A549 (cell line): ENCODE data around the gene CD3E. TPM values are rescaled to one million over a fixed set of nuclear protein-coding genes. Genes with fewer than 3 reads are reported as not detected.

Experiments
- ATAC-seq, 2 experiments: fragments of 200-7000 bp in 1 of 2; fragments of >200 bp in 1 of 2; cut with Nextera tagmentation in 1 of 2; cut with Tn5 transposase in 1 of 2; 3 replicates each; pipeline versions ENCODE4 v1.8.0 to v1.9.1; 2018 to 2020; ENCODE audit warnings: mild to moderate bottlenecking in 1 of 2, moderate library complexity in 1 of 2
- CTCF ChIA-PET: fragments of 300-600 bp; sonication (Branson Sonifier 250); formaldehyde crosslinking; extraction: SDS; loops from one replicate; lab custom pipeline; 2021; ENCODE audit warnings: antibody characterized with exemption, inconsistent platforms; lab: Yijun Ruan, JAX
- POLR2A ChIA-PET: fragments of 350-600 bp; formaldehyde crosslinking; extraction: SDS; loops from one replicate; lab custom pipeline; 2021; ENCODE audit warnings: antibody characterized with exemption, inconsistent platforms; lab: Yijun Ruan, JAX
- DNase-seq, 2 experiments: peaks; one replicate each; pipeline versions ENCODE4 v3.0.0 to v3.0.0-alpha.2; 2011 to 2016; ENCODE audit warnings: low read depth in 1 of 2, low spot score in 1 of 2
- FAIRE-seq: peaks from 2 replicates; lab custom pipeline; 2011; peaks lifted over from hg19 to GRCh38; lab: Jason Lieb, UNC
- H3K27ac ChIP-seq, 2 experiments: fragments of >200 bp; sonication (Bioruptor Twin); formaldehyde crosslinking; 3 replicates each; pipeline ENCODE4 v1.5.1; 2016 to 2017
- H3K4me1 ChIP-seq: fragments of >200 bp; sonication (Bioruptor Twin); formaldehyde crosslinking; 3 replicates; pipeline ENCODE4 v1.6.1; 2016
- H3K4me2 ChIP-seq: fragments of >200 bp; sonication (Bioruptor Twin); formaldehyde crosslinking; 3 replicates; pipeline ENCODE4 v1.6.1; 2016
- H3K4me3 ChIP-seq: fragments of >200 bp; sonication (Bioruptor Twin); formaldehyde crosslinking; 3 replicates; pipeline ENCODE4 v1.5.1; 2016
- H3K9me3 ChIP-seq: fragments of >200 bp; sonication (Bioruptor Twin); formaldehyde crosslinking; 3 replicates; pipeline ENCODE4 v1.6.1; 2016
- BHLHE40 ChIP-seq: IDR thresholded peaks from 2 replicates; pipeline ENCODE4 v1.6.1; 2012; ENCODE audit warnings: low read depth, low read length, inconsistent platforms
- CBX2 ChIP-seq: fragments of 200-600 bp; sonication (generic); IDR thresholded peaks from 2 replicates; pipeline ENCODE4 v1.6.1; 2016; ENCODE audit warnings: low read depth, mild to moderate bottlenecking, borderline replicate concordance
- CBX8 ChIP-seq: fragments of 200-600 bp; sonication (generic); IDR thresholded peaks from 2 replicates; pipeline ENCODE4 v1.6.1; 2016
- CEBPB ChIP-seq, 2 experiments: fragments of >200 bp in 1 of 2; sonication (Bioruptor Twin) in 1 of 2; formaldehyde crosslinking in 1 of 2; IDR thresholded peaks; 2 replicates each; pipeline ENCODE4 v1.6.1; 2012 to 2016
- CHD2 ChIP-seq: fragments of 150-350 bp; IDR thresholded peaks from 2 replicates; pipeline ENCODE4 v1.6.1; 2014; ENCODE audit warnings: low read length; ENCODE audit not compliant: partially characterized antibody
- EHF ChIP-seq: fragments of 250-450 bp; sonication (Bioruptor Pico); IDR thresholded peaks from 2 replicates; pipeline ENCODE4 v1.5.0; 2020; ENCODE audit warnings: mild to moderate bottlenecking
- FOSB ChIP-seq: fragments of 250-450 bp; sonication (Bioruptor Pico); IDR thresholded peaks from 2 replicates; pipeline ENCODE4 v1.5.0; 2020; ENCODE audit warnings: mild to moderate bottlenecking, moderate library complexity
- FOSL2 ChIP-seq, 2 experiments: fragments of 450-650 bp in 1 of 2; fragments of >200 bp in 1 of 2; sonication (Bioruptor Twin) in 1 of 2; formaldehyde crosslinking; IDR thresholded peaks; 2 replicates each; pipeline versions ENCODE4 v1.5.0 to v1.6.1; 2016 to 2020; ENCODE audit warnings: mild to moderate bottlenecking in 1 of 2, moderate library complexity in 1 of 2
- FOXS1 ChIP-seq: fragments of 250-450 bp; sonication (Bioruptor Pico); IDR thresholded peaks from 2 replicates; pipeline ENCODE4 v1.5.0; 2020; ENCODE audit warnings: mild to moderate bottlenecking, moderate library complexity
- HOXA7 ChIP-seq: fragments of 250-450 bp; sonication (Bioruptor Pico); IDR thresholded peaks from 2 replicates; pipeline ENCODE4 v1.5.0; 2020; ENCODE audit warnings: mild to moderate bottlenecking, moderate library complexity
- HOXB13 ChIP-seq: fragments of 250-450 bp; sonication (Bioruptor Pico); IDR thresholded peaks from 2 replicates; pipeline ENCODE4 v1.5.0; 2020; ENCODE audit warnings: low read depth, mild to moderate bottlenecking, moderate library complexity
- KDM1A ChIP-seq: fragments of 200-600 bp; sonication (generic); IDR thresholded peaks from 2 replicates; pipeline ENCODE4 v1.6.1; 2016; ENCODE audit warnings: low read depth, mild to moderate bottlenecking
- POLR2A ChIP-seq: IDR thresholded peaks from 2 replicates; pipeline ENCODE4 v1.6.1; 2012; ENCODE audit warnings: mild to moderate bottlenecking, low read length
- POLR2AphosphoS2 ChIP-seq: conservative IDR thresholded peaks from 2 replicates; pipeline ENCODE4 v1.6.1; 2012; ENCODE audit warnings: low read length, improper control_type of control experiment, inconsistent platforms
- RAD21 ChIP-seq, 2 experiments: fragments of >200 bp in 1 of 2; sonication (Bioruptor Twin) in 1 of 2; formaldehyde crosslinking in 1 of 2; IDR thresholded peaks in 1 of 2; conservative IDR thresholded peaks in 1 of 2; 2 replicates in 1 of 2; 3 replicates in 1 of 2; pipeline ENCODE4 v1.6.1; 2012 to 2018; ENCODE audit warnings: inconsistent platforms in 1 of 2
- SMC3 ChIP-seq: fragments of >200 bp; sonication (Bioruptor Twin); formaldehyde crosslinking; IDR thresholded peaks from 3 replicates; pipeline ENCODE4 v1.6.1; 2018; ENCODE audit warnings: inconsistent platforms
- ZC3H11A ChIP-seq: fragments of 450-650 bp; IDR thresholded peaks from 2 replicates; pipeline ENCODE4 v1.6.1; 2014; ENCODE audit warnings: antibody characterized with exemption, mild to moderate bottlenecking
- ZNF302 ChIP-seq: fragments of 250-450 bp; sonication (Bioruptor Pico); IDR thresholded peaks from 2 replicates; pipeline ENCODE4 v1.9.0; 2021; ENCODE audit warnings: inconsistent platforms, mild to moderate bottlenecking, moderate library complexity
- WGBS: methylation state at CpG from one replicate; pipeline ENCODE4 v1.1.6; 2017; ENCODE audit errors: missing lambda C conversion rate; 5-methylcytosine and 5-hydroxymethylcytosine counted together
- polyA plus RNA-seq, 4 experiments: library from polyadenylated mRNA; depleted of rRNA in 3 of 4; stranded (reverse); fragments of >200 nt; fragmentation: RNase III in 1 of 4; extraction: RNeasy Plus Mini Kit Qiagen cat#74134 plus additional on column Dnase treatment in 1 of 4; gene quantifications; 2 replicates in 3 of 4; 3 replicates in 1 of 4; pipeline ENCODE4 v1.2.3, GENCODE V29; 2011 to 2017
- TF ChIP-seq, protein P1 (sequence below): IDR thresholded peaks from 2 replicates; pipeline ENCODE4 v1.6.1; 2012
- TF ChIP-seq, protein P2 (sequence below): fragments of >200 bp; sonication (Bioruptor Twin); formaldehyde crosslinking; IDR thresholded peaks from 3 replicates; pipeline ENCODE4 v1.5.1; 2016
- TF ChIP-seq, protein P3 (sequence below): fragments of 250-450 bp; sonication (Bioruptor Pico); IDR thresholded peaks from 2 replicates; pipeline ENCODE4 v1.5.0; 2021; ENCODE audit warnings: mild to moderate bottlenecking, moderate library complexity, borderline replicate concordance
- TF ChIP-seq, protein P4 (sequence below): fragments of >200 bp; sonication (Bioruptor Twin); formaldehyde crosslinking; IDR thresholded peaks from 3 replicates; pipeline ENCODE4 v1.6.1; 2016
- TF ChIP-seq, protein P5 (sequence below): IDR thresholded peaks from 2 replicates; pipeline ENCODE4 v1.6.1; 2012

CD3E gene
- polyA plus RNA-seq, 2 of the 4 experiments (the other 2 are of a cell fraction): not detected

DNA sequence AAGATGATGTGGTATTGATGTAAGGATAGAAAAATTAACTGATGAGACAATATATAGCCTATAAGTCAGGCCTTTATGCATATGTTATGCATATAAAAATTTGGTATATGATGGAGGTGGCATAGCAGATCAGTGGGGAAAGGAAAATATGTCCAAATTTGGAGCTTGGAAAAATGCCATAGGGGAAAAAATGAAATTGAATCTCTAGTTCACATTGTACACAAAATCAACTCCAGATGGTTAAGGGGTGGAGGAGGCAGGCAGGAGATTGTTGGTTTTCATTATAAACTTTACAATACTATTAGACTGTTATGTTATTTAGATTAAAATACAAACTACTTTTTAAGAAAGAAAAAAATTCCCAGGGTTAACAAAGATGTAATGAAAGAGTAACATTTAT lies 15.1 kb upstream of the CD3E start:
- FAIRE-seq (no peak), DNase-seq (no peak), ATAC-seq (no peak)
- no peak overlapping the region for H3K4me3 ChIP-seq
- H3K9me3 ChIP-seq: no peaks in the 10 kb centered on the region; the same call in 2 of the 3 replicates
- H3K4me2 ChIP-seq: no peak overlapping the region
- no peak overlapping the region for H3K27ac ChIP-seq
- TF ChIP-seq, protein P1, sequence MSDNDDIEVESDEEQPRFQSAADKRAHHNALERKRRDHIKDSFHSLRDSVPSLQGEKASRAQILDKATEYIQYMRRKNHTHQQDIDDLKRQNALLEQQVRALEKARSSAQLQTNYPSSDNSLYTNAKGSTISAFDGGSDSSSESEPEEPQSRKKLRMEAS: no peak
- TF ChIP-seq FOSB (CRISPR knock-in tag): no peak
- 0 out of 3 replicates have a peak, but pooled peaks cover 4% of the 10 kb centered on the region for H3K4me1 ChIP-seq
- ChIA-PET CTCF (interaction anchor here (1.2 kb wide), 1 partner anchor 91 kb away, joined by 5 read pairs; no protein-coding TSS in a partner anchor), POLR2A (no interaction called here)

DNA sequence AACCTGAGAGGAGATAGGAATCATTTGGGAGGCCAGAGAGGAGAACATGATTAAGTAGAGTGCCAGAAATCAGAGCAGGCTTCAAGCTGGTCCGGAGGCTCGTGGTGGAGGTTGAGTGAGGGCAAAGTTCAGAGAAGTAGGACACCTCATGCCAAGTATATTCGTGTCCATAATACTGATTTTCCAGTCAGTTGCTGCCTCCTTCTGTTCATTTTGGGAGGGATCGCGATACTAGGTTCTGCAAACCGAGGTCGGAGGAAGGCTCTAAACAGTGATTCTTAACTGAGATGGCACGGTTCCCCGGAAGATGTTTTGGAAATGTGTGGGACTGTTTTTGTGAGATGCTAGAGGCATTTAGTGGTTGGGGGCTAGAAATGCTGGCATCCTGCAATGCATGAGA lies 13.6 kb upstream of the CD3E start:
- Histone ChIP-seq H3K27ac (no peak overlapping the region), H3K4me2 (peak overlapping the region; percentile 25), H3K4me3 (no peak overlapping the region), H3K9me3 (no peaks in the 10 kb centered on the region; the same call in 2 of the 3 replicates), H3K4me1 (0 out of 3 replicates have a peak, but pooled peaks cover 4% of the 10 kb centered on the region)
- DNase-seq (peak; percentile 18 to 32), ATAC-seq (peak; percentile 66 to 70; a peak in 4 of 6 replicates), FAIRE-seq (no peak)
- CTCF ChIA-PET: interaction anchor here (0.8 to 1.4 kb wide), 4 partner anchors 93 to 756 kb away, joined by 3 to 4 read pairs (median 3); no protein-coding TSS in a partner anchor
- WGBS: 6% methylated on average over 9 of the region's 9 CpGs
- no peak for TF ChIP-seq FOXS1 (CRISPR knock-in tag)
- no peak for TF ChIP-seq CEBPB (IDR thresholded peaks at IDR 0.05)
- TF ChIP-seq, protein P2, sequence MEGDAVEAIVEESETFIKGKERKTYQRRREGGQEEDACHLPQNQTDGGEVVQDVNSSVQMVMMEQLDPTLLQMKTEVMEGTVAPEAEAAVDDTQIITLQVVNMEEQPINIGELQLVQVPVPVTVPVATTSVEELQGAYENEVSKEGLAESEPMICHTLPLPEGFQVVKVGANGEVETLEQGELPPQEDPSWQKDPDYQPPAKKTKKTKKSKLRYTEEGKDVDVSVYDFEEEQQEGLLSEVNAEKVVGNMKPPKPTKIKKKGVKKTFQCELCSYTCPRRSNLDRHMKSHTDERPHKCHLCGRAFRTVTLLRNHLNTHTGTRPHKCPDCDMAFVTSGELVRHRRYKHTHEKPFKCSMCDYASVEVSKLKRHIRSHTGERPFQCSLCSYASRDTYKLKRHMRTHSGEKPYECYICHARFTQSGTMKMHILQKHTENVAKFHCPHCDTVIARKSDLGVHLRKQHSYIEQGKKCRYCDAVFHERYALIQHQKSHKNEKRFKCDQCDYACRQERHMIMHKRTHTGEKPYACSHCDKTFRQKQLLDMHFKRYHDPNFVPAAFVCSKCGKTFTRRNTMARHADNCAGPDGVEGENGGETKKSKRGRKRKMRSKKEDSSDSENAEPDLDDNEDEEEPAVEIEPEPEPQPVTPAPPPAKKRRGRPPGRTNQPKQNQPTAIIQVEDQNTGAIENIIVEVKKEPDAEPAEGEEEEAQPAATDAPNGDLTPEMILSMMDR: peak; percentile 36
- no peak for TF ChIP-seq KDM1A
- TF ChIP-seq SMC3: peak; percentile 44; the same call in 2 of the 3 replicates
- no peak for TF ChIP-seq FOSL2 (IDR thresholded peaks at IDR 0.05)
- no peak for TF ChIP-seq FOSL2 (CRISPR knock-in tag; IDR thresholded peaks at IDR 0.05)
- peak; percentile 51; a peak in 4 of 5 replicates for TF ChIP-seq RAD21 (conservative IDR thresholded peaks at IDR 0.05 in 1 of 2, IDR thresholded peaks at IDR 0.05 in 1 of 2)
- TF ChIP-seq, all 56 proteins: peak for 3
- POLR2A ChIA-PET: no interaction called here

DNA sequence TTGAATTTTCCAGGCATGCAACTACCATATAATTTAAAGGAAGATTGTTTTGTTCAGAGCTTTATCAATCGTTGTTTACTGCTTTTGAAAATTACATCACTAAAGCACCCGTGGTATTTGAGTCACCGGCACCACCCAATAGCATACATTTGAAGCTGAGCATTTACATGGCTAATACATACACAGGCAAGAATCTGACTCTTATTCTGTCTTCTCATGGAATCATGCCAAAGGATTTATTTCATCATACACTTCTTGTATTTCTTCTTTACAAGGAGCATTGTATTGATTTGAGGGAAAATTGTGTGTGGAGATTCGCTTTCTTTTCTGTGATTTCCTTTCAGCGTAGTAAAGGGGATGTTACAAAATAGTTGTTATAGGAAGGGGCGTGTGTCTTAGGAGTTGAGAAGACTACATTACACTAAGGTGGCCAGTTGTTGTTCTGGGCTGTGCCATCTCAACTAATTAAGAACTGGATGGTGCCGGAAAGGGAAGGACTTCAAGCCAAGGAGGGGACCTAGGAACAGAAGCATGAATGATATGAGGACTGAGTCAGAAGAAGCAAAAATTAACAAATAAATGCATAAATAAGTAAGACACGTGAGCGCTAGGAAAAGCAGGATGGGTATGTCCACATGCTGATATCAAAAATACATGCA lies 12.9 kb upstream of the CD3E start:
- Histone ChIP-seq H3K27ac (no peak overlapping the region), H3K4me1 (0 out of 3 replicates have a peak, but pooled peaks cover 4% of the 10 kb centered on the region), H3K9me3 (no peaks in the 10 kb centered on the region; the same call in 2 of the 3 replicates), H3K4me3 (no peak overlapping the region), H3K4me2 (peak overlapping the region; percentile 25)
- POLR2A ChIA-PET: no interaction called here
- no peak for DNase-seq
- ATAC-seq: no peak
- TF ChIP-seq CBX2 (no peak), ZC3H11A (no peak), KDM1A (no peak), POLR2A (no peak), POLR2AphosphoS2 (no peak), HOXA7 (no peak), CHD2 (no peak), EHF (CRISPR knock-in tag) (no peak), CBX8 (no peak), ZNF302 (CRISPR knock-in tag) (no peak), HOXB13 (CRISPR knock-in tag) (no peak), BHLHE40 (no peak), CEBPB (IDR thresholded peaks at IDR 0.05) (no peak)
- TF ChIP-seq, protein P3, sequence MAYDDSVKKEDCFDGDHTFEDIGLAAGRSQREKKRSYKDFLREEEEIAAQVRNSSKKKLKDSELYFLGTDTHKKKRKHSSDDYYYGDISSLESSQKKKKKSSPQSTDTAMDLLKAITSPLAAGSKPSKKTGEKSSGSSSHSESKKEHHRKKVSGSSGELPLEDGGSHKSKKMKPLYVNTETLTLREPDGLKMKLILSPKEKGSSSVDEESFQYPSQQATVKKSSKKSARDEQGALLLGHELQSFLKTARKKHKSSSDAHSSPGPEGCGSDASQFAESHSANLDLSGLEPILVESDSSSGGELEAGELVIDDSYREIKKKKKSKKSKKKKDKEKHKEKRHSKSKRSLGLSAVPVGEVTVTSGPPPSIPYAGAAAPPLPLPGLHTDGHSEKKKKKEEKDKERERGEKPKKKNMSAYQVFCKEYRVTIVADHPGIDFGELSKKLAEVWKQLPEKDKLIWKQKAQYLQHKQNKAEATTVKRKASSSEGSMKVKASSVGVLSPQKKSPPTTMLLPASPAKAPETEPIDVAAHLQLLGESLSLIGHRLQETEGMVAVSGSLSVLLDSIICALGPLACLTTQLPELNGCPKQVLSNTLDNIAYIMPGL (CRISPR knock-in tag): no peak
- TF ChIP-seq, protein P4, sequence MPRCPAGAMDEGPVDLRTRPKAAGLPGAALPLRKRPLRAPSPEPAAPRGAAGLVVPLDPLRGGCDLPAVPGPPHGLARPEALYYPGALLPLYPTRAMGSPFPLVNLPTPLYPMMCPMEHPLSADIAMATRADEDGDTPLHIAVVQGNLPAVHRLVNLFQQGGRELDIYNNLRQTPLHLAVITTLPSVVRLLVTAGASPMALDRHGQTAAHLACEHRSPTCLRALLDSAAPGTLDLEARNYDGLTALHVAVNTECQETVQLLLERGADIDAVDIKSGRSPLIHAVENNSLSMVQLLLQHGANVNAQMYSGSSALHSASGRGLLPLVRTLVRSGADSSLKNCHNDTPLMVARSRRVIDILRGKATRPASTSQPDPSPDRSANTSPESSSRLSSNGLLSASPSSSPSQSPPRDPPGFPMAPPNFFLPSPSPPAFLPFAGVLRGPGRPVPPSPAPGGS: no peak
- TF ChIP-seq, protein P5, sequence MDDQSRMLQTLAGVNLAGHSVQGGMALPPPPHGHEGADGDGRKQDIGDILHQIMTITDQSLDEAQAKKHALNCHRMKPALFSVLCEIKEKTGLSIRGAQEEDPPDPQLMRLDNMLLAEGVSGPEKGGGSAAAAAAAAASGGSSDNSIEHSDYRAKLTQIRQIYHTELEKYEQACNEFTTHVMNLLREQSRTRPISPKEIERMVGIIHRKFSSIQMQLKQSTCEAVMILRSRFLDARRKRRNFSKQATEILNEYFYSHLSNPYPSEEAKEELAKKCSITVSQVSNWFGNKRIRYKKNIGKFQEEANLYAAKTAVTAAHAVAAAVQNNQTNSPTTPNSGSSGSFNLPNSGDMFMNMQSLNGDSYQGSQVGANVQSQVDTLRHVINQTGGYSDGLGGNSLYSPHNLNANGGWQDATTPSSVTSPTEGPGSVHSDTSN: no peak
- TF ChIP-seq, all 56 proteins: peak for 0
- FAIRE-seq: no peak
- CTCF ChIA-PET: interaction anchor here (0.8 to 1.4 kb wide), 4 partner anchors 93 to 756 kb away, joined by 3 to 4 read pairs (median 3); no protein-coding TSS in a partner anchor
- WGBS: 48% methylated on average over 9 of the region's 9 CpGs
